ENCODE data around the gene ATP6V0A1. TPM values are rescaled to one million over a fixed set of nuclear protein-coding genes. Genes with fewer than 3 reads are reported as not detected.
A peak's percentile ranks its signal among the peaks of the same experiment; 100 is the strongest.

The ATP6V0A1 gene
- total and polyA plus RNA-seq, 2 donors (not counting 3 experiments of a cell fraction or from before 2014, with no cell fraction given), result 37.3 to 49.2 TPM

- peaks cover 61% of the 10 kb centered on the region for H3K4me1 ChIP-seq (ENCODE audit: control insufficient read depth, extremely low read depth, insufficient read depth, low read length)
- H3K36me3 ChIP-seq (ENCODE audit: control insufficient read depth in 2 of 2, extremely low read depth in 1 of 2, insufficient read depth in 2 of 2, low read length in 2 of 2), result no peaks in the 10 kb centered on the region
- FAIRE-seq, result no peak
- no peak overlapping the region for H2AFZ ChIP-seq (ENCODE audit: low read depth, low read length)
- dilution Hi-C loops (cut with MboI; ENCODE audit: extremely low pct_ligation_motif_present, low sequenced_read_pairs), result loop anchor here (25.0 kb wide), 1 partner anchor 184 kb away; no protein-coding TSS in a partner anchor
- no peak for TF ChIP-seq CTCF (IDR thresholded peaks at IDR 0.05; ENCODE audit: extremely low read depth in 1 of 2, insufficient read depth in 1 of 2, low read depth in 1 of 2, low read length in 2 of 2)
- TF ChIP-seq, protein P1, sequence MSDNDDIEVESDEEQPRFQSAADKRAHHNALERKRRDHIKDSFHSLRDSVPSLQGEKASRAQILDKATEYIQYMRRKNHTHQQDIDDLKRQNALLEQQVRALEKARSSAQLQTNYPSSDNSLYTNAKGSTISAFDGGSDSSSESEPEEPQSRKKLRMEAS (IDR thresholded peaks at IDR 0.05; ENCODE audit: insufficient read depth, insufficient read length), result no peak
- no peak for TF ChIP-seq MYC (IDR thresholded peaks at IDR 0.05; ENCODE audit: low read depth, low read length)
- TF ChIP-seq GATA2 (IDR thresholded peaks at IDR 0.05; ENCODE audit: insufficient read depth, insufficient read length, low read depth, low read length), result no peak
- no peak for TF ChIP-seq EZH2 (IDR thresholded peaks at IDR 0.05; ENCODE audit: borderline replicate concordance, low read depth, low read length, severe bottlenecking)
- no peak for TF ChIP-seq POLR2AphosphoS5 (IDR thresholded peaks at IDR 0.05; ENCODE audit: insufficient read depth, low read depth, low read length)
- no peak for TF ChIP-seq FOS (IDR thresholded peaks at IDR 0.05; ENCODE audit: borderline replicate concordance, insufficient read depth, low read length)
- TF ChIP-seq POLR2A (IDR thresholded peaks at IDR 0.05; ENCODE audit: low read depth, low read length), result no peak
- no peak for TF ChIP-seq JUN (IDR thresholded peaks at IDR 0.05; ENCODE audit: borderline replicate concordance, insufficient read depth, insufficient read length, low read depth)
- H3K27me3 ChIP-seq (ENCODE audit: control insufficient read depth in 2 of 2, insufficient read depth in 2 of 2, low read length in 2 of 2), result no peaks in the 10 kb centered on the region
- BruUV-seq (replicated peaks), result no TSS peak
- ChIA-PET POLR2A (interaction anchor here (4.5 kb wide), 1 partner anchor 99 kb away, joined by 38 read pairs; the partner anchor contains the start of gene CAVIN1), CTCF (interaction anchor here (4.4 to 4.5 kb wide), 2 partner anchors 114 to 203 kb away, joined by 81 to 190 read pairs; no protein-coding TSS in a partner anchor)
- H3K9me3 ChIP-seq (replicated peaks; ENCODE audit: control insufficient read depth, insufficient read depth, low read length), result no peaks in the 10 kb centered on the region
- H3K79me2 ChIP-seq (ENCODE audit: control insufficient read depth, insufficient read depth, low read length), result no peaks in the 10 kb centered on the region
- H3K9me1 ChIP-seq (replicated peaks; ENCODE audit: control insufficient read depth, extremely low read depth, insufficient read depth, low read length), result no peaks in the 10 kb centered on the region
- H4K20me1 ChIP-seq (replicated peaks; ENCODE audit: control insufficient read depth, extremely low read depth, insufficient read depth, low read length), result no peaks in the 10 kb centered on the region
- peak overlapping the region; percentile 100 for H3K27ac ChIP-seq (ENCODE audit: insufficient read depth, low read depth, low read length)
- intact Hi-C loops (cut with micrococcal nuclease), result loop anchor here (10.0 kb wide), 2 partner anchors 387 to 497 kb away; partner anchors contain the start of gene NKIRAS2
- H3K9ac ChIP-seq (replicated peaks; ENCODE audit: extremely low read depth, insufficient read depth, low read length), result peak overlapping the region; percentile 28
- no peak overlapping the region for H3K4me3 ChIP-seq (replicated peaks in 1 of 3; ENCODE audit: insufficient read depth in 1 of 3, low read depth in 1 of 3, low read length in 3 of 3)
- no peak overlapping the region for H3K4me2 ChIP-seq (ENCODE audit: insufficient read depth, low read length)
- no peak for DNase-seq (ENCODE audit: low read depth, low spot score)
Measured at GRCh38 chr17:42521666-42522262, 63.1 kb downstream of the ATP6V0A1 start.

Data from endothelial cell of umbilical vein (primary cell).